CD4-positive, alpha-beta T cell treated with Interleukin-1 beta for 1 hour (primary cell): ENCODE measurements around the gene AIF1.

ENCODE experiments used
- DNase-seq, 2 donors: peaks; one replicate each; pipeline ENCODE4 v3.0.0-alpha.2; 2020 to 2022

AIF1 gene

DNA sequence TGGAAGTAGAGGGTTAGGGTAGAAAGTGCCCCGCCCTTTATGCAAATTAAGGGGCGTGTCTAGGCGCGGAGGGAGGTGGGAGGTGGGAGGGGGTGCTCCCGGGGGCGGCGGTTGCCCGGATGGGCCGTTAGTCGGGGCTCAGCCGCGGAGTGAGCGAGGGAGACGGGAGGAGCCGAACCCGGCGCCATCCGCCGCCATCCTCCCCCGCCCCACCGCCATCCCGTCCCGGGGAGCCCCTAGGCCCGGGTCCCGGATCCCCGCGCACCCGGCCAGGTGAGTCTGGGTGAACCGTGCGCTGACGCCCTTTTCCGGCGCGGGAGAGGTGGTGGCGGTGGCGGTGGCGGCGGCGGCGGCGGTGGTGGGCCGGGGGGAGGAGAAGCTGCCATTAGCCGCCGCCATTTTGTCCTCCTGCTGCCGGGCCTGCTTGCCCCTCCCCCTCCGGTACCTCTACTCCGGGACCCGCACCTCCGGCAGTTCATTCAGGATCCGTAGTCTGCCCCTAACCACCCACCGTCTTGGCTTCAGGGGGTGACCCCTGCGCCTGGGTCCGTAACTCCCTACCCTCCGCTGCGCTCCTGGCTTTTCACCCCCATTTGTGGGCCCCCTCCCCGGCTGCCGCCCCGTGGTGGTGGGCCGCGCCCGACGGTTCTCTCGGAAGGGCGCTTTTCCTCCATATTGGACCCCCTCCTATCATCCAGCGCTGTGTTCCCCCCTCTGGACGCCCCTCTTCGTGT is 5.7 kb downstream of the AIF1 start, which contains the start of gene PRRC2A:
TSS of gene PRRC2A (plus strand) at position 130 of the 734 bp plus-strand sequence. CDS start 2,075 bp downstream, outside the sequence.
- DNase-seq, result no peak

DNA sequence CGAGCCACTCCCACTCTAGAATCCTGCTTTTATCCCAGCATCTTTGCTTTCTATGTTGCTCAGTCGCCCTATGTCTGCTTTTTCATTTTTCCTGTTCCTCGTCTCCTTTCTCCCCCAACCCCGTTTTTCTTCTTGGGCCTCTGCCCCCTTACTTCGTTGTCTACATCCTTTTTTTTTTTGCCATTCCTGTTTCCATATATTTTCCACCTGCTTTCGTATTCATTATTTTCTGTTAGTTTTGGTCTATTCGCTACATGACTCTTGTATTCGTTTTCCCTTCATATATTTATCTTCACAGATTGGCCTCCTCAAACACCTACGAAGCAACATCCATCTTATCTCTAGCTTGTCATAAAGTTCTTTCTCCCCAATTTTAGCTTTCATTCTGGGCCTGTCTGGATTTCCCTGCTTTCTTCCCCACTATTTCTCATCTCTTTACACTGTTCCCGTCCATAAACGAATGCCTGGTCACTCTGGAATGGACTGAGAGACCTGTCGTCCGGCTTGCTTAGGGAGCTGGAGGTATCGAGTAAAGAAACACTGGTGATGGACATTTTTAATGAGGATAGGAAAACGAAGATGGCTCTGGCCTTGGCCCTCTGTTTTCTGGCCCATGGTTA is 6.4 kb downstream of the AIF1 start:
- DNase-seq, result no peak

GRCh38 chr6:31621991-31622390 is 7.0 kb downstream of the AIF1 start:
- DNase-seq, result no peak

DNA sequence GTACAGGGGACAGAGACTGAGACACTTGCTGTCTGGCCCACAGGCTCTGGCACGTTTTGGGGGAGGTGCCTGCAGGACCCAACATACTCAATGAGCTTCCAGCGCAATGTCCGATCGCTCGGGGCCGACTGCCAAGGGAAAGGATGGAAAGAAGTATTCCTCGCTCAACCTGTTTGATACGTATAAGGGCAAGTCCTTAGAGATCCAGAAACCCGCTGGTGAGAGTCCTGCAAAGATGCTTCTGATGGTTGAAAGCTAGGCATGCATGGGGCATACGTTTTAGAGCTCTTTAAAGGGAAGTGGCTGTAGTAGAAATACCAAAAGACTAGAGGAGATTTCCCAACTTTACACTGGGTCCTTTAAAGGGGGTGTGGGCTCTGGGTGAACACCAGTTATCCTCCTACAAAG is 7.7 kb downstream of the AIF1 start:
- no peak for DNase-seq

DNA sequence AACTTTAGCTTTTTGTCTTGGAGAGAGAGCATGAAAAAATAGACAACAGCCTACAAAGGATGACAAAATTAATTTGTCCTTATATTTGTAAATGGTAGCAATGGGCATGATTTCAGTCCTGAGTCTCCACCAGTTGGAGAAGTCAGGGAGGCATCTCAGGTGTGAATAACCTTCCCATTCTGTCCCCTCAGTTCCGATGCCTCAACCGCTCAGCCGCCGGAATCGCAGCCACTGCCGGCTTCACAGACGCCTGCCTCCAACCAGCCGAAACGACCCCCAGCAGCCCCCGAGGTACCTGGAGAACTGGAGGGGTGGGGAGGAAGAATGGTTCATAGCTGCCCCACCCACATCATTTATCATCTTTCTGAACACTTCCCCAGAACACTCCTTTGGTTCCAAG is 9.0 kb downstream of the AIF1 start:
- no peak for DNase-seq

- no peak for DNase-seq
Observed at GRCh38 chr6:31626952-31627351, 11.9 kb downstream of the AIF1 start.

DNA sequence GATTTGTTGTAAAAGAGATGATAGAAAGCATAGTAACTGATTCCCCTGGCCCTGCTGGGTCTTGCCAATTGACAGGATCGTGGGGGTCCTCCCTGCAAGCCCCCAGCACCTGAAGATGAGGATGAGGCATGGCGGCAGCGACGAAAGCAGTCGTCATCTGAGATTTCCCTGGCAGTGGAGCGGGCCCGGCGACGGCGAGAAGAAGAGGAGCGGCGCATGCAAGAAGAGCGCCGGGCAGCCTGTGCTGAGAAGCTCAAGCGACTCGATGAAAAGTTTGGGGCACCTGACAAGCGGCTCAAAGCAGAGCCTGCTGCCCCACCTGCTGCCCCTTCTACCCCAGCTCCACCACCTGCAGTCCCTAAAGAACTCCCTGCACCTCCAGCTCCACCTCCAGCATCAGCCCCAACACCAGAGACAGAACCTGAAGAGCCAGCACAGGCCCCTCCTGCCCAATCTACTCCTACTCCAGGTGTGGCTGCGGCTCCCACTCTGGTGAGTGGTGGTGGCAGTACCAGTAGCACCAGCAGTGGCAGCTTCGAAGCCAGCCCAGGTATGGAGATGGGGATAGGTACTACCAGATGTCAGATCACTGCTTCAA is 12.8 kb downstream of the AIF1 start:
- no peak for DNase-seq

- no peak for DNase-seq
Observed at GRCh38 chr6:31629014-31629413, 14.0 kb downstream of the AIF1 start.

- DNase-seq, result no peak
Observed at GRCh38 chr6:31630177-31630934, 15.3 kb downstream of the AIF1 start.

GRCh38 chr6:31631209-31631608 is 16.2 kb downstream of the AIF1 start:
- no peak for DNase-seq

- DNase-seq, result no peak
Observed at GRCh38 chr6:31631681-31632278, 16.7 kb downstream of the AIF1 start.

GRCh38 chr6:31632279-31632946 is 17.4 kb downstream of the AIF1 start:
- DNase-seq, result no peak

- DNase-seq, result no peak
Observed at GRCh38 chr6:31633447-31633846, 18.4 kb downstream of the AIF1 start.

- DNase-seq, result no peak
Observed at GRCh38 chr6:31634131-31634530, 19.1 kb downstream of the AIF1 start.

DNA sequence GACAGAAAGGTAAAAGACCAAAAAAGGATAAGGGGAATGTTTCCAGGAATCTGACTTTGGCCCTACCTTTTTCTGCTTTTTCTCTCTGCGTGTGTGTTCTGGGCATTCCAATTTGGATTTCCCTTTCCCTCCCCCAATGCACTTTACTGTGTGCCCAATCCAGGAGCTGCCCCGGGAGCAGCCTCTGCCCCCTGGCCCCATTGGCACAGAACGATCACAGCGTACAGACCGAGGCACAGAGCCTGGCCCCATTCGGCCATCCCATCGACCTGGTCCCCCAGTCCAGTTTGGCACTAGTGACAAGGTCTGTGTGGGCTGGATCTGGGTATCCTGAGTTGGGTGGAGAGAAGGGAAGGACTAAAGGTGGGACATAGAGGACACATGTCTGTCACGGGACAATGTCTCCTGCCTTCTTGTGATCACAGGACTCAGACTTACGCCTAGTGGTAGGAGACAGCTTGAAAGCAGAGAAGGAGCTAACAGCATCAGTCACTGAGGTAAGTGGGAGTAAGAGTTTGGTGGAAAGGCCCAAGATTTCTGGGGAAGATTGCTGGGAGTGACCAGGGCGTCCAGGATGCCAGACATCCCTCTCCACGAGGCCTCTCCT is 20.0 kb downstream of the AIF1 start:
- DNase-seq, result no peak

DNA sequence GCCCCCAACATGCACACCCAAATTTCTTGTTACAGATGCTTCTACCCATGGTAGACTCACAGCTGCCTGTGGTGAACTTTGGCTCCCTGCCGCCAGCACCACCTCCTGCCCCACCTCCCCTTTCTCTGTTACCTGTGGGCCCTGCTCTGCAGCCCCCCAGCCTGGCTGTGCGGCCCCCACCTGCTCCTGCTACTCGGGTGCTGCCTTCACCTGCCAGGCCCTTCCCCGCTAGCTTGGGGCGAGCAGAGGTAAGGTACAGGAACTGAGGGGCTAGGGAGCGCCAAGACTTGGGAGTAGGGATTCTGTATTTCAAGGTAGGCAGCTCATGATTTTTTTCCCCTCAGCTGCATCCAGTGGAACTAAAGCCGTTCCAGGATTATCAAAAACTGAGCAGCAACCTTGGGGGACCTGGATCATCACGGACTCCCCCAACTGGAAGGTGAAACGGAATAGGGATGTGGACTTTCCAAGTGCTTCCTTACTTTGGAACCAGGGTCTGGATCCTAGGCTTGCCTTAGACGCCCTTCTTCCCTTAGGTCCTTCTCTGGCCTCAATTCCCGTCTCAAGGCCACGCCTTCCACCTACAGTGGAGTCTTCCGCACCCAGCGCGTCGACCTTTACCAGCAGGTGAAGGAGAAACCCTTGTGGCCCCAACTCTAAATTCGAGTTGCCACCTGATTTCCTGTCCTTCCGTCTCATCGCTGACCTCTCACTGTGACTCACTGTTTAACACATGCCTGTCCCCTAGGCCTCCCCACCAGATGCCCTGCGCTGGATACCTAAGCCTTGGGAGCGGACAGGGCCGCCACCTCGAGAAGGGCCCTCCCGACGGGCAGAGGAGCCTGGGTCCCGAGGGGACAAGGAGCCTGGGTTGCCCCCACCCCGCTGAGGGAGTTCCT is 21.9 kb downstream of the AIF1 start:
- no peak for DNase-seq

DNA sequence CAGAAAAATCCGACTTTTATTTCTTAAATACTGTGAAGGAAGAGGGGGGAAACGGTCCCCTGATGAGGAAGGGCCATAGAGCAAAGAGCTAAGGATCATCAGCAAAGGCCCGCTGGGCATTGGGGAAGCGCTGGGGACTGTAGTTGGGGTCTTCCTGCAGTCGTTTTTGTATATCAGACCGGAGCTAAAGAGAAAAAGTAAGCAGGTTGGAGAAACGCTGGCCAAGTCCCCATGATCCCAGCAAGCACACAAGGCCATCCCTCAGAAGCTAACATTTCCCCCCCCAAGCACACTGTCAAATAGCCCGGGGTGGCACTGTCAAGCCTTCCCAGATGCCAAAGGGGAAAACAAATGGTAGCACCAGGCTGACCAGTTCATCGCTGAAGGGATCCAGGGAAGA is 24.0 kb downstream of the AIF1 start:
- DNase-seq, result no peak

DNA sequence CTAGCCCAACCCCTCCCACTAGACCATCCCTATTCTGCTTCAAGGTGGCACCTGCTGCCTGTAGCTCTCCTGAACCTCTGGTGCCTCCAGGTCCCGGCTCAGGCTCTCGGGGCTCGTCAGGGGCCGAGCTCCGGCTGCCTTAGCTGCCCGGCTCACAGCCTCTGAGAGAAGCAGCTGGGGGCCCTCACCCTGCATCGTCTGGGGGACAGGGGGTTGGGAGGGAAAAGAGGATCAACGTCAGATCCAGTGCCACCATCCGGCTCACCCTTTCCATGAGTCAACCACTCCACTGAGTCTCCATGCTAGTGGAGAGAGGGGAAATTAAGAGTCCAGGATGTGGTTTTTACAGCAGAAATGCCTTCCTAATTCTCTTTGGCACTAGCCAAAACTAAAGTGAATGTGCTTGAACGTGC is 24.4 kb downstream of the AIF1 start:
- DNase-seq, result no peak

DNA sequence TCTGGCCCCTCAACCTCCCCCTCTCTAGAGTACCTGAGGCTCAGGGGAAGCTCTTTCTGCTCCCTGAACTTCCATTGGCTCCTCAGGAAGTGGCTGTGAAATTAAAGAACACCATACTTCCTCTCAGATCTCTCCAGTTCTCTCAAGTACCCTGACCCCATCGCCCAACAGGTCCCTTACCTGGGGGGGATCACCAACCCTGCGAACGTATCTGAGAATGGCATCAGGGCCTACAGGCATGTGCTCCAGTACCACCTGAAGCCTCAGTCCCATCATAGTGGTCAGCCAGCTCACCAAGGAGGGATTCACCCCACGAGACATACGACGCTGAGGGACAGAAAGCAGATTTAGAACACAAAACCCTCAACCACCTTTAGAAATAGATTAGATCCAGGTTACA is 25.6 kb downstream of the AIF1 start:
- DNase-seq, result no peak

- no peak for DNase-seq
Observed at GRCh38 chr6:31641370-31641769, 26.3 kb downstream of the AIF1 start.
